HCT116 (cell line): ENCODE measurements around the gene TCP1.

Experiments
- POLR2A ChIP-seq: IDR thresholded peaks from 2 replicates; pipeline ENCODE4 v1.7.0; 2011; ENCODE audit warnings: borderline replicate concordance; ENCODE audit not compliant: insufficient read depth, insufficient read length; ENCODE audit errors: extremely low read depth
- POLR2AphosphoS5 ChIP-seq: IDR thresholded peaks from 2 replicates; pipeline ENCODE4 v1.6.1; 2011; ENCODE audit warnings: mild to moderate bottlenecking, low read depth, low read length, moderate library complexity
- SP1 ChIP-seq: IDR thresholded peaks from 2 replicates; pipeline ENCODE4 v1.6.1; 2012; ENCODE audit warnings: low read depth
- ZFX ChIP-seq: fragments of 450-650 bp; IDR thresholded peaks from 2 replicates; pipeline ENCODE4 v1.6.1; 2017
- TF ChIP-seq, protein P1 (sequence below), 3 experiments: fragments of 200-600 bp in 1 of 3; sonication (generic) in 1 of 3; IDR thresholded peaks in 2 of 3; conservative IDR thresholded peaks in 1 of 3; 2 replicates each; pipeline ENCODE4 v1.5.1; 2012 to 2017; ENCODE audit warnings: low read depth in 2 of 3, low read length in 2 of 3, antibody characterized with exemption in 1 of 3, borderline replicate concordance in 1 of 3, control low read depth in 1 of 3, mild to moderate bottlenecking in 1 of 3, mixed read lengths in 1 of 3, mixed run types in 1 of 3, moderate library complexity in 1 of 3; ENCODE audit not compliant: insufficient read depth in 1 of 3
- TF ChIP-seq, protein P2 (sequence below): IDR thresholded peaks from 2 replicates; pipeline ENCODE4 v1.6.1; 2012

DNA sequence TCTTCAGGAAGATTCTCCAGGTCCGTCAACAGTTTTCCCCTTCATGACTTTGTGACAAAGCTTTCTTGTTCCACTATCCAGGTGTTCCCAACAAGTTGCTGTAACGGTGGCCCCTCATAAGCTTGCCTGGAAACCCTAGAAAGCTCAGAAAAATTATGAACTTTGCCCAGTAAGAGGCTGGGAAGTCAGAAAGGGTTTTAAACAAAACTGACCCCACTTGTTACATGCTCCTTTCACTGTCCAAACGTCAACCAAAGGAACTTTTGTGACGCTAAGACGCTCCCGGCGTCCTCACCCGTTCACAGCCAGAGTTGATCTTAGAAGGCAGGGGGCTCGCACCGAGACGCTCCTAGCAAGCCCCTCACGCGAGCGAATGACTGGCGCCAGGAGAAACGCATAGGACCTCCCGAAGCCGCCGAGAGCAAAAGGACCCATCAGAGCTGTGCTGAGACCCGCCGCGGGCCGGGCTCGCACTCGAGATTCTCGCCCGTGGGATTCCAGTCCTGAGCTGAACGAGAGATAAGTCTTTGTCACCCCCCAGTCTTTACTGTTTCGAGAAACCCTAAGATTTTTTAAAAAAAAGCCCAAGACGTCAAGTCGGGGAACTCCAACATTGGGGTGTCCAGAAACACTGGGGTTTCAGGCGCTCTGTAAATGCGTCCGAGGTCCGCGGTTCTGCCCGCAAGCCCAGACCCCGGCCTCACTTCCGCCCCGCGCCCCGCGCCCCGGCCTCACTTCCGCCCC is 28.1 kb downstream of the TCP1 start:
- TF ChIP-seq POLR2AphosphoS5 (no peak), SP1 (no peak; the same call in 1 of the 2 replicates), POLR2A (no peak), ZFX (no peak)
- TF ChIP-seq, protein P1, sequence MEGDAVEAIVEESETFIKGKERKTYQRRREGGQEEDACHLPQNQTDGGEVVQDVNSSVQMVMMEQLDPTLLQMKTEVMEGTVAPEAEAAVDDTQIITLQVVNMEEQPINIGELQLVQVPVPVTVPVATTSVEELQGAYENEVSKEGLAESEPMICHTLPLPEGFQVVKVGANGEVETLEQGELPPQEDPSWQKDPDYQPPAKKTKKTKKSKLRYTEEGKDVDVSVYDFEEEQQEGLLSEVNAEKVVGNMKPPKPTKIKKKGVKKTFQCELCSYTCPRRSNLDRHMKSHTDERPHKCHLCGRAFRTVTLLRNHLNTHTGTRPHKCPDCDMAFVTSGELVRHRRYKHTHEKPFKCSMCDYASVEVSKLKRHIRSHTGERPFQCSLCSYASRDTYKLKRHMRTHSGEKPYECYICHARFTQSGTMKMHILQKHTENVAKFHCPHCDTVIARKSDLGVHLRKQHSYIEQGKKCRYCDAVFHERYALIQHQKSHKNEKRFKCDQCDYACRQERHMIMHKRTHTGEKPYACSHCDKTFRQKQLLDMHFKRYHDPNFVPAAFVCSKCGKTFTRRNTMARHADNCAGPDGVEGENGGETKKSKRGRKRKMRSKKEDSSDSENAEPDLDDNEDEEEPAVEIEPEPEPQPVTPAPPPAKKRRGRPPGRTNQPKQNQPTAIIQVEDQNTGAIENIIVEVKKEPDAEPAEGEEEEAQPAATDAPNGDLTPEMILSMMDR (IDR thresholded peaks at IDR 0.05 in 2 of 3, conservative IDR thresholded peaks at IDR 0.05 in 1 of 3; ENCODE audit: borderline replicate concordance in 1 of 3, insufficient read depth in 1 of 3, low read depth in 2 of 3, low read length in 2 of 3) = no peak
- TF ChIP-seq, protein P2, sequence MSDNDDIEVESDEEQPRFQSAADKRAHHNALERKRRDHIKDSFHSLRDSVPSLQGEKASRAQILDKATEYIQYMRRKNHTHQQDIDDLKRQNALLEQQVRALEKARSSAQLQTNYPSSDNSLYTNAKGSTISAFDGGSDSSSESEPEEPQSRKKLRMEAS = no peak
